ENCODE results near the gene TMCC1.

DNA sequence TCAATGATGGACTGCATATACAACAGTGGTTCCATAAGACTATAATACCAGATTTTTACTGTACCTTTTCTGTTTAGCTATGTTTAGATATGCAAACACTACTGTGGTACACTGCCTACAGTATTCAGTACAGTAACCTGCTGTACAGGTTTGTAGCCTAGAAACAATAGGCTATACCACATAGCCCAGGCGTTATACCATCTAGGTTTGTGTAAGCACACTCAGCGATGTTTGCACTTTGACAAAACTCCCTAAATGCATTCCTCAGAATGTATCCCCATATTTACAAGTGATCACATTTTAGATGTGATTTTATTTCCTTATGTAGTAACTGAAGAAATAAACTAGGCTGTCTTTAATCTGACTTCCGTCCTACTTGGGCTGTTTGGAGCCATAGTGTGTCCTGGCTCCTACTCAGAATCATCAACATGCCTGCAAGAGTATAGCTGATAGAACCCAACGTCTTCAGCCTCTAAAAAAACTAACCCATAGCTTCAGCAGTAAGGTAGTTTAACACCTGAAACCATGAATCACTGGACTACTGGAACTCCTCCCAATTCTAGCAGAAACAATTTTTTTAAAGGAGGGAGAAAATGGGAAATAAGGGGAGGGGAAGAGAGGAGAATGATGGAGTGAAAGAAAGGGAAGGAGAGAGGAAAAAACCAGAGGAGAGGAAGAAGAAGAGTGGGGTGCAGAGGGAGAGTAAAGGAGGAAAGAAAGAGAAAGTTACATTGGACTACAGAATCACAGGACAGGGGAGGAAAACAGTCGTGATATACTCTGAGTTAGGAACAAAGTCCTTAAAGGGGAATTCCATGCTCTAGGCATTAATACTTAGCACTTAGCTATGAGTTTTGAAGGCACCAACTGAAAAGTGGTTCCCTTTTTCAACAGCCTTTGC, 219.4 kb downstream of the TMCC1 start:
- TF ChIP-seq, protein P1, sequence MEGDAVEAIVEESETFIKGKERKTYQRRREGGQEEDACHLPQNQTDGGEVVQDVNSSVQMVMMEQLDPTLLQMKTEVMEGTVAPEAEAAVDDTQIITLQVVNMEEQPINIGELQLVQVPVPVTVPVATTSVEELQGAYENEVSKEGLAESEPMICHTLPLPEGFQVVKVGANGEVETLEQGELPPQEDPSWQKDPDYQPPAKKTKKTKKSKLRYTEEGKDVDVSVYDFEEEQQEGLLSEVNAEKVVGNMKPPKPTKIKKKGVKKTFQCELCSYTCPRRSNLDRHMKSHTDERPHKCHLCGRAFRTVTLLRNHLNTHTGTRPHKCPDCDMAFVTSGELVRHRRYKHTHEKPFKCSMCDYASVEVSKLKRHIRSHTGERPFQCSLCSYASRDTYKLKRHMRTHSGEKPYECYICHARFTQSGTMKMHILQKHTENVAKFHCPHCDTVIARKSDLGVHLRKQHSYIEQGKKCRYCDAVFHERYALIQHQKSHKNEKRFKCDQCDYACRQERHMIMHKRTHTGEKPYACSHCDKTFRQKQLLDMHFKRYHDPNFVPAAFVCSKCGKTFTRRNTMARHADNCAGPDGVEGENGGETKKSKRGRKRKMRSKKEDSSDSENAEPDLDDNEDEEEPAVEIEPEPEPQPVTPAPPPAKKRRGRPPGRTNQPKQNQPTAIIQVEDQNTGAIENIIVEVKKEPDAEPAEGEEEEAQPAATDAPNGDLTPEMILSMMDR (IDR thresholded peaks at IDR 0.05), result no peak
- no peak for TF ChIP-seq POLR2AphosphoS5 (IDR thresholded peaks at IDR 0.05; ENCODE audit: insufficient read depth in 1 of 2, low read depth in 1 of 2)
